HL-60 (cell line): Measurements from ENCODE around the gene SGCA.

Experiments used
- DNase-seq, 2 experiments: peaks; one replicate each; pipeline ENCODE4 v3.0.0-alpha.2; 2010 to 2020; ENCODE audit warnings: low read depth in 1 of 2, low spot score in 1 of 2
- H3K27ac ChIP-seq: fragments of 250-450 bp; sonication (Bioruptor Pico); replicated peaks from 2 replicates; pipeline ENCODE4 v1.5.1; 2020; ENCODE audit warnings: mild to moderate bottlenecking, moderate library complexity
- H3K27me3 ChIP-seq: fragments of 250-450 bp; sonication (Bioruptor Pico); 2 replicates; pipeline ENCODE4 v1.5.1; 2021; ENCODE audit warnings: mild to moderate bottlenecking, moderate library complexity; ENCODE audit not compliant: insufficient read depth, poor library complexity, severe bottlenecking
- H3K4me3 ChIP-seq: replicated peaks from 2 replicates; pipeline ENCODE4 v1.5.1; 2011; ENCODE audit warnings: mild to moderate bottlenecking, control low read depth, low read length; ENCODE audit not compliant: insufficient read depth
- CTCF ChIP-seq: IDR thresholded peaks from one replicate; pipeline ENCODE4 v1.5.1; 2011; ENCODE audit warnings: low read length, control low read depth, inconsistent platforms; ENCODE audit not compliant: insufficient read depth
- GABPA ChIP-seq: IDR thresholded peaks from 2 replicates; pipeline ENCODE4 v1.6.1; 2012; ENCODE audit warnings: low read depth
- POLR2AphosphoS5 ChIP-seq: IDR thresholded peaks from 2 replicates; pipeline ENCODE4 v1.6.1; 2012; ENCODE audit warnings: low read depth
- REST ChIP-seq: IDR thresholded peaks from 2 replicates; pipeline ENCODE4 v1.6.1; 2012; ENCODE audit warnings: low read depth; ENCODE audit not compliant: insufficient replicate concordance
- SPI1 ChIP-seq: IDR thresholded peaks from 2 replicates; pipeline ENCODE4 v1.6.1; 2012; ENCODE audit warnings: low read depth, mild to moderate bottlenecking, borderline replicate concordance

SGCA gene

GRCh38 chr17:50190293-50190602 is 24.4 kb downstream of the SGCA start:
- no peak overlapping the region for H3K4me3 ChIP-seq
- H3K27ac ChIP-seq, result no peak overlapping the region
- DNase-seq, result no peak
- H3K27me3 ChIP-seq, result peaks cover 3% of the 10 kb centered on the region
- no peak for TF ChIP-seq SPI1
- no peak for TF ChIP-seq POLR2AphosphoS5
- TF ChIP-seq GABPA, result no peak
- TF ChIP-seq CTCF, result no peak
- no peak for TF ChIP-seq REST

GRCh38 chr17:50190603-50191358 is 25.0 kb downstream of the SGCA start:
- Histone ChIP-seq H3K27me3 (peaks cover 5% of the 10 kb centered on the region), H3K27ac (no peak overlapping the region), H3K4me3 (no peak overlapping the region)
- DNase-seq, result no peak
- TF ChIP-seq CTCF (no peak), GABPA (no peak), SPI1 (no peak)

GRCh38 chr17:50191359-50192143 is 25.7 kb downstream of the SGCA start:
- Histone ChIP-seq H3K4me3 (no peak overlapping the region), H3K27ac (no peak overlapping the region), H3K27me3 (peaks cover 8% of the 10 kb centered on the region)
- TF ChIP-seq POLR2AphosphoS5 (no peak), CTCF (no peak), REST (no peak), GABPA (no peak), SPI1 (no peak)
- no peak for DNase-seq
